ENCODE data around the gene PSMC2. TPM values are rescaled to one million over a fixed set of nuclear protein-coding genes. Genes with fewer than 3 reads are reported as not detected.

The PSMC2 gene
- total RNA-seq, 1 experiment from 2014 or later, result 121 TPM

- TF ChIP-seq IRF1 (CRISPR knock-in tag; IDR thresholded peaks at IDR 0.05) (no peak), ZSCAN18 (CRISPR knock-in tag; IDR thresholded peaks at IDR 0.05) (no peak)
Measured at GRCh38 chr7:103412151-103412550, 64.7 kb downstream of the PSMC2 start (continued).

- Mint-ChIP-seq H3K36me3 (no peaks in the 10 kb centered on the region), H3K9me3 (peaks cover 7% of the 10 kb centered on the region; the same call in 1 of the 2 replicates), H3K4me3 (no peak overlapping the region), H3K4me1 (peaks cover 2% of the 10 kb centered on the region; the same call in 1 of the 2 replicates), H3K27ac (no peak overlapping the region), H3K27me3 (ENCODE audit: low read depth) (no peaks in the 10 kb centered on the region; the same call in 1 of the 2 replicates)
- ChIA-PET CTCF (no interaction called here), POLR2A (no interaction called here)
- ATAC-seq (no peak), DNase-seq (ENCODE audit: low spot score) (no peak)
- TF ChIP-seq ZNF281 (CRISPR knock-in tag; IDR thresholded peaks at IDR 0.05) (no peak), NR1H2 (CRISPR knock-in tag; IDR thresholded peaks at IDR 0.05) (no peak), EMX1 (CRISPR knock-in tag; IDR thresholded peaks at IDR 0.05) (no peak), FOXK1 (CRISPR knock-in tag; IDR thresholded peaks at IDR 0.05) (no peak)
Measured at GRCh38 chr7:103413407-103413806, 66.0 kb downstream of the PSMC2 start.

GRCh38 chr7:103418241-103418640 lies 70.8 kb downstream of the PSMC2 start:
- ATAC-seq (no peak), DNase-seq (ENCODE audit: low spot score) (no peak)
- CTCF ChIA-PET, result interaction anchor here (0.8 kb wide), 1 partner anchor 11 kb away, joined by 3 read pairs; no protein-coding TSS in a partner anchor
- peaks cover 2% of the 10 kb centered on the region; the same call in 1 of the 2 replicates for H3K4me1 Mint-ChIP-seq
- H3K4me3 Mint-ChIP-seq, result no peak overlapping the region
- H3K9me3 Mint-ChIP-seq, result no peaks in the 10 kb centered on the region; the same call in none of the 2 replicates
- H3K27ac Mint-ChIP-seq, result no peak overlapping the region
- no peaks in the 10 kb centered on the region for H3K36me3 Mint-ChIP-seq
- POLR2A ChIA-PET, result no interaction called here
- H3K27me3 Mint-ChIP-seq (ENCODE audit: low read depth), result no peaks in the 10 kb centered on the region; the same call in 1 of the 2 replicates
- TF ChIP-seq NFATC4 (CRISPR knock-in tag; IDR thresholded peaks at IDR 0.05), result no peak
- no peak for TF ChIP-seq ZNF121 (CRISPR knock-in tag; IDR thresholded peaks at IDR 0.05)
- TF ChIP-seq KAT7 (CRISPR knock-in tag; IDR thresholded peaks at IDR 0.05; ENCODE audit: borderline replicate concordance), result no peak
- TF ChIP-seq IRF1 (CRISPR knock-in tag; IDR thresholded peaks at IDR 0.05), result no peak
- no peak for TF ChIP-seq SMAD3 (CRISPR knock-in tag; IDR thresholded peaks at IDR 0.05; ENCODE audit: borderline replicate concordance)
- no peak for TF ChIP-seq ZNF425 (CRISPR knock-in tag; conservative IDR thresholded peaks at IDR 0.05)
- no peak for TF ChIP-seq ZSCAN18 (CRISPR knock-in tag; IDR thresholded peaks at IDR 0.05)
- no peak for TF ChIP-seq TCF7 (CRISPR knock-in tag; IDR thresholded peaks at IDR 0.05; ENCODE audit: low read depth)
- TF ChIP-seq ZNF281 (CRISPR knock-in tag; IDR thresholded peaks at IDR 0.05), result no peak
- no peak for TF ChIP-seq NR2C2 (CRISPR knock-in tag; IDR thresholded peaks at IDR 0.05)
- no peak for TF ChIP-seq STAT6 (CRISPR knock-in tag; conservative IDR thresholded peaks at IDR 0.05; ENCODE audit: low read depth)
- TF ChIP-seq CDX4 (CRISPR knock-in tag; IDR thresholded peaks at IDR 0.05; ENCODE audit: borderline replicate concordance), result no peak
- TF ChIP-seq ETV6 (CRISPR knock-in tag; IDR thresholded peaks at IDR 0.05), result no peak

All from WTC11 (cell line).